Effector memory CD4-positive, alpha-beta T cell (primary cell): Measurements from ENCODE around the gene CD99.
"Not testable (repeated sequence)": the region's sequence is repeated elsewhere in the genome, so short reads cannot be mapped to it uniquely, and the experiment has no call there.

Experiments used
- DNase-seq, 3 donors: peaks; one replicate each; pipeline ENCODE4 v3.0.0-alpha.2; 2020
- H3K27ac ChIP-seq: 2 replicates; pipeline ENCODE4 v1.7.0; 2013; ENCODE audit warnings: mild to moderate bottlenecking, low read length, moderate library complexity; ENCODE audit not compliant: insufficient read depth, poor library complexity, severe bottlenecking
- H3K27me3 ChIP-seq: replicated peaks from 2 replicates; pipeline ENCODE4 v1.7.0; 2013; ENCODE audit warnings: mild to moderate bottlenecking, low read length; ENCODE audit not compliant: insufficient read depth, control insufficient read depth, poor library complexity, severe bottlenecking
- H3K36me3 ChIP-seq: 2 replicates; pipeline ENCODE4 v1.7.0; 2013; ENCODE audit warnings: mild to moderate bottlenecking, low read length, moderate library complexity; ENCODE audit not compliant: control insufficient read depth, insufficient read depth
- H3K4me1 ChIP-seq: 2 replicates; pipeline ENCODE4 v1.7.0; 2013; ENCODE audit warnings: low read length, mild to moderate bottlenecking; ENCODE audit not compliant: control insufficient read depth, insufficient read depth, poor library complexity, severe bottlenecking
- H3K4me3 ChIP-seq: 2 replicates; pipeline ENCODE4 v1.7.0; 2013; ENCODE audit warnings: low read length, low read depth, mild to moderate bottlenecking; ENCODE audit not compliant: insufficient read depth, poor library complexity, severe bottlenecking
- H3K9me3 ChIP-seq: 2 replicates; pipeline ENCODE4 v1.7.0; 2013; ENCODE audit warnings: mild to moderate bottlenecking, low read length, moderate library complexity; ENCODE audit not compliant: control insufficient read depth

Gene CD99

GRCh38 chrX:2766906-2767305, 75.8 kb downstream of the CD99 start:
- no peak for DNase-seq
- no peak overlapping the region for H3K4me3 ChIP-seq
- H3K36me3 ChIP-seq, result no peaks in the 10 kb centered on the region
- H3K9me3 ChIP-seq, result no peaks in the 10 kb centered on the region
- H3K4me1 ChIP-seq, result no peaks in the 10 kb centered on the region
- no peaks in the 10 kb centered on the region for H3K27me3 ChIP-seq
- no peak overlapping the region for H3K27ac ChIP-seq

GRCh38 chrX:2767631-2768455, 76.7 kb downstream of the CD99 start:
- Histone ChIP-seq H3K27ac (no peak overlapping the region), H3K4me3 (no peak overlapping the region), H3K27me3 (no peaks in the 10 kb centered on the region), H3K4me1 (no peaks in the 10 kb centered on the region), H3K36me3 (no peaks in the 10 kb centered on the region), H3K9me3 (no peaks in the 10 kb centered on the region)
- no peak for DNase-seq

GRCh38 chrX:2769615-2770014, 78.5 kb downstream of the CD99 start:
- H3K4me3 ChIP-seq, result no peak overlapping the region
- H3K27me3 ChIP-seq, result no peaks in the 10 kb centered on the region
- H3K9me3 ChIP-seq, result no peaks in the 10 kb centered on the region
- no peaks in the 10 kb centered on the region for H3K36me3 ChIP-seq
- no peak overlapping the region for H3K27ac ChIP-seq
- no peak for DNase-seq
- H3K4me1 ChIP-seq, result no peaks in the 10 kb centered on the region

GRCh38 chrX:2773166-2774055, 82.3 kb downstream of the CD99 start:
- H3K36me3 ChIP-seq, H3K4me1 ChIP-seq: not testable (repeated sequence)

GRCh38 chrX:2774057-2774456, 83.0 kb downstream of the CD99 start:
- Histone ChIP-seq H3K27me3 (no peaks in the 10 kb centered on the region), H3K27ac (no peak overlapping the region), H3K9me3 (no peaks in the 10 kb centered on the region), H3K4me1 (no peaks in the 10 kb centered on the region), H3K4me3 (no peak overlapping the region), H3K36me3 (no peaks in the 10 kb centered on the region)
- DNase-seq, result no peak

More at GRCh38 chrX:2773166-2774055, 82.3 kb downstream of the CD99 start:
- H3K27me3 ChIP-seq, H3K4me3 ChIP-seq, H3K9me3 ChIP-seq, H3K27ac ChIP-seq, DNase-seq: not testable (repeated sequence)

- no peaks in the 10 kb centered on the region for H3K36me3 ChIP-seq
- H3K27me3 ChIP-seq, result no peaks in the 10 kb centered on the region
- DNase-seq, result no peak
- H3K9me3 ChIP-seq, result no peaks in the 10 kb centered on the region
- H3K27ac ChIP-seq, result no peak overlapping the region
- H3K4me1 ChIP-seq, result no peaks in the 10 kb centered on the region
- H3K4me3 ChIP-seq, result no peak overlapping the region
Measured at GRCh38 chrX:2774776-2775175, 83.7 kb downstream of the CD99 start.

GRCh38 chrX:2780472-2781225, 89.6 kb downstream of the CD99 start:
- not testable (repeated sequence) for DNase-seq, H3K4me1 ChIP-seq, H3K27ac ChIP-seq, H3K36me3 ChIP-seq, H3K9me3 ChIP-seq, H3K27me3 ChIP-seq, H3K4me3 ChIP-seq

GRCh38 chrX:2781226-2781571, 90.1 kb downstream of the CD99 start:
- H3K27ac ChIP-seq, result no peak overlapping the region
- no peaks in the 10 kb centered on the region for H3K4me1 ChIP-seq
- DNase-seq, result no peak
- H3K27me3 ChIP-seq, result no peaks in the 10 kb centered on the region
- H3K9me3 ChIP-seq, result no peaks in the 10 kb centered on the region
- no peak overlapping the region for H3K4me3 ChIP-seq
- H3K36me3 ChIP-seq, result no peaks in the 10 kb centered on the region

GRCh38 chrX:2781698-2782097, 90.6 kb downstream of the CD99 start:
- no peak for DNase-seq
- H3K4me3 ChIP-seq, result no peak overlapping the region
- no peaks in the 10 kb centered on the region for H3K4me1 ChIP-seq
- no peaks in the 10 kb centered on the region for H3K36me3 ChIP-seq
- H3K9me3 ChIP-seq, result no peaks in the 10 kb centered on the region
- no peaks in the 10 kb centered on the region for H3K27me3 ChIP-seq
- H3K27ac ChIP-seq, result no peak overlapping the region
